DOHH2 (cell line): ENCODE measurements around the gene DOK3.

Experiments
- H3F3A ChIP-seq: fragments of 200-600 bp; sonication (generic), shearing (Covaris generic); 2 replicates; pipeline ENCODE4 v1.6.0; 2016; ENCODE audit warnings: antibody characterized with exemption, mild to moderate bottlenecking; ENCODE audit not compliant: control insufficient read depth, insufficient read depth
- H3K27ac ChIP-seq: fragments of 200-600 bp; sonication (generic); 2 replicates; pipeline ENCODE4 v1.5.1; 2014; ENCODE audit warnings: low read depth, mild to moderate bottlenecking, low read length, moderate library complexity
- H3K27me3 ChIP-seq: fragments of 200-600 bp; sonication (generic); 2 replicates; pipeline ENCODE4 v1.6.1; 2014; ENCODE audit warnings: mild to moderate bottlenecking, low read length, mixed read lengths; ENCODE audit not compliant: control insufficient read depth
- H3K36me3 ChIP-seq: fragments of 200-600 bp; sonication (generic); 2 replicates; pipeline ENCODE4 v1.6.1; 2014; ENCODE audit warnings: mild to moderate bottlenecking, low read length, moderate library complexity, mixed read lengths; ENCODE audit not compliant: control insufficient read depth
- H3K4me1 ChIP-seq: fragments of 200-600 bp; sonication (generic); 2 replicates; pipeline ENCODE4 v1.6.1; 2014; ENCODE audit warnings: mild to moderate bottlenecking, low read length, mixed read lengths; ENCODE audit not compliant: control insufficient read depth
- H3K4me2 ChIP-seq: fragments of 200-600 bp; sonication (generic); 2 replicates; pipeline ENCODE4 v1.6.0; 2014; ENCODE audit warnings: mild to moderate bottlenecking, low read length, moderate library complexity
- H3K4me3 ChIP-seq: fragments of 200-600 bp; sonication (generic); 2 replicates; pipeline ENCODE4 v1.5.1; 2014; ENCODE audit warnings: mild to moderate bottlenecking, low read length, mixed read lengths
- H3K79me2 ChIP-seq: fragments of 200-600 bp; sonication (generic); 2 replicates; pipeline ENCODE4 v1.6.1; 2014; ENCODE audit warnings: mild to moderate bottlenecking, low read length, mixed read lengths; ENCODE audit not compliant: control insufficient read depth
- H3K9me2 ChIP-seq: fragments of 200-600 bp; sonication (generic); replicated peaks from 2 replicates; pipeline ENCODE4 v1.6.1; 2014; ENCODE audit warnings: mild to moderate bottlenecking, low read length, mixed read lengths; ENCODE audit not compliant: control insufficient read depth
- H3K9me3 ChIP-seq: fragments of 200-600 bp; sonication (generic); 2 replicates; pipeline ENCODE4 v1.6.1; 2014; ENCODE audit warnings: antibody characterized with exemption, low read length, mixed read lengths; ENCODE audit not compliant: control insufficient read depth, insufficient read depth
- H4K20me1 ChIP-seq: fragments of 200-600 bp; sonication (generic); 2 replicates; pipeline ENCODE4 v1.6.0; 2014; ENCODE audit warnings: low read depth, mild to moderate bottlenecking, antibody characterized with exemption, low read length, moderate library complexity; ENCODE audit not compliant: control insufficient read depth, insufficient read depth
- EZH2phosphoT487 ChIP-seq: fragments of 200-600 bp; sonication (generic); IDR thresholded peaks from 2 replicates; pipeline ENCODE4 v1.6.1; 2017; ENCODE audit warnings: borderline replicate concordance, mild to moderate bottlenecking, antibody characterized with exemption, low read length, moderate library complexity, mixed read lengths
- TF ChIP-seq, protein P1 (sequence below): fragments of 200-600 bp; sonication (generic); IDR thresholded peaks from one replicate; pipeline ENCODE4 v1.5.1; 2014; ENCODE audit warnings: antibody characterized with exemption, mild to moderate bottlenecking, low read depth, low read length; ENCODE audit not compliant: poor library complexity, severe bottlenecking

DOK3 gene

GRCh38 chr5:177548495-177548894 is 38.9 kb upstream of the DOK3 start:
- Histone ChIP-seq H3K9me3 (no peaks in the 10 kb centered on the region), H3K27me3 (no peaks in the 10 kb centered on the region), H3F3A (0 out of 2 replicates have a peak, but pooled peaks cover 4% of the 10 kb centered on the region), H3K4me3 (no peak overlapping the region), H4K20me1 (peaks cover 13% of the 10 kb centered on the region), H3K4me2 (no peak overlapping the region), H3K4me1 (peaks cover 14% of the 10 kb centered on the region), H3K36me3 (peaks cover 65% of the 10 kb centered on the region), H3K27ac (no peak overlapping the region), H3K79me2 (peaks cover 88% of the 10 kb centered on the region), H3K9me2 (no peaks in the 10 kb centered on the region)
- no peak for TF ChIP-seq EZH2phosphoT487
- TF ChIP-seq, protein P1, sequence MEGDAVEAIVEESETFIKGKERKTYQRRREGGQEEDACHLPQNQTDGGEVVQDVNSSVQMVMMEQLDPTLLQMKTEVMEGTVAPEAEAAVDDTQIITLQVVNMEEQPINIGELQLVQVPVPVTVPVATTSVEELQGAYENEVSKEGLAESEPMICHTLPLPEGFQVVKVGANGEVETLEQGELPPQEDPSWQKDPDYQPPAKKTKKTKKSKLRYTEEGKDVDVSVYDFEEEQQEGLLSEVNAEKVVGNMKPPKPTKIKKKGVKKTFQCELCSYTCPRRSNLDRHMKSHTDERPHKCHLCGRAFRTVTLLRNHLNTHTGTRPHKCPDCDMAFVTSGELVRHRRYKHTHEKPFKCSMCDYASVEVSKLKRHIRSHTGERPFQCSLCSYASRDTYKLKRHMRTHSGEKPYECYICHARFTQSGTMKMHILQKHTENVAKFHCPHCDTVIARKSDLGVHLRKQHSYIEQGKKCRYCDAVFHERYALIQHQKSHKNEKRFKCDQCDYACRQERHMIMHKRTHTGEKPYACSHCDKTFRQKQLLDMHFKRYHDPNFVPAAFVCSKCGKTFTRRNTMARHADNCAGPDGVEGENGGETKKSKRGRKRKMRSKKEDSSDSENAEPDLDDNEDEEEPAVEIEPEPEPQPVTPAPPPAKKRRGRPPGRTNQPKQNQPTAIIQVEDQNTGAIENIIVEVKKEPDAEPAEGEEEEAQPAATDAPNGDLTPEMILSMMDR: no peak

DNA sequence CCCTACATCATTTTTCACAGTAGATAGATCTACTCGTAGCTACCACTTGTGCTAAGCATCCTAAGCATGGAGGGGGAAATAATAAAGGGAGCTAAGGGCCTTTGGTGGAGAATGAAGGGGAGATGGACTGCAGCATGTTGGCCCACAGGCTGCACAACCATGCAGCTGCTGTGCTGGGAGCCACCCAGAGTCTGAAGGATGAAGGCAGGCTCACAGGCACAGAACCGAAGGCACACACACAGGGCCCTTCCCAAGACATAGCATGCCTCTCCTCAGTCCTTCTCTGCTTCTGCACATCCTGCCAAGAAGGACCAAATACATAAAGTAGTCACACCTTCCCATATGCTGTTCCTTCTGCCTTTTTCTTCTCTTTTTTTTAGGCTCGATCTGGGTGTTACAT is 38.1 kb upstream of the DOK3 start:
- Histone ChIP-seq H3K79me2 (peaks cover 88% of the 10 kb centered on the region), H4K20me1 (peaks cover 5% of the 10 kb centered on the region), H3K4me3 (no peak overlapping the region), H3F3A (0 out of 2 replicates have a peak, but pooled peaks cover 4% of the 10 kb centered on the region), H3K4me1 (peaks cover 6% of the 10 kb centered on the region), H3K4me2 (no peak overlapping the region), H3K27ac (no peak overlapping the region), H3K9me2 (no peaks in the 10 kb centered on the region), H3K9me3 (no peaks in the 10 kb centered on the region), H3K27me3 (no peaks in the 10 kb centered on the region), H3K36me3 (peaks cover 67% of the 10 kb centered on the region)
- TF ChIP-seq EZH2phosphoT487: no peak
- TF ChIP-seq, protein P1: no peak

- Histone ChIP-seq H3K4me3 (no peak overlapping the region), H3K27me3 (no peaks in the 10 kb centered on the region), H3K4me1 (0 out of 2 replicates have a peak, but pooled peaks cover 2% of the 10 kb centered on the region), H3K4me2 (no peak overlapping the region), H3K9me3 (no peaks in the 10 kb centered on the region), H3K36me3 (peaks cover 63% of the 10 kb centered on the region), H3K9me2 (no peaks in the 10 kb centered on the region), H3F3A (0 out of 2 replicates have a peak, but pooled peaks cover 4% of the 10 kb centered on the region), H3K79me2 (peaks cover 85% of the 10 kb centered on the region), H4K20me1 (no peaks in the 10 kb centered on the region; the same call in 1 of the 2 replicates), H3K27ac (no peak overlapping the region)
- no peak for TF ChIP-seq EZH2phosphoT487
- TF ChIP-seq, protein P1: no peak
These were observed 36.7 kb upstream of the DOK3 start for GRCh38 chr5:177546258-177546741.
